ENCODE measurements around the gene CALCOCO1.

- TF ChIP-seq CTCF (IDR thresholded peaks at IDR 0.05; ENCODE audit: insufficient read depth, low read length, poor library complexity, severe bottlenecking) (peak; percentile 89), EZH2phosphoT487 (conservative IDR thresholded peaks at IDR 0.05; ENCODE audit: low read length) (no peak)
Measured at GRCh38 chr12:53757101-53757770, 30.0 kb upstream of the CALCOCO1 start.
